Measurements from ENCODE around the gene AQP6.
A peak's percentile ranks its signal among the peaks of the same experiment; 100 is the strongest.

Gene AQP6

GRCh38 chr12:50019524-50019923 lies 46.8 kb downstream of the AQP6 start:
- Histone ChIP-seq H3K27me3 (ENCODE audit: insufficient read depth, low read depth, severe bottlenecking) (no peaks in the 10 kb centered on the region), H3K36me3 (peaks cover 64% of the 10 kb centered on the region), H3K27ac (no peak overlapping the region), H3K9me3 (ENCODE audit: severe bottlenecking) (no peaks in the 10 kb centered on the region), H3K4me3 (ENCODE audit: low read depth, low read length) (no peak overlapping the region)
- no peak for DNase-seq
- no peak for TF ChIP-seq CTCF (IDR thresholded peaks at IDR 0.05; ENCODE audit: low read depth, low read length)

DNA sequence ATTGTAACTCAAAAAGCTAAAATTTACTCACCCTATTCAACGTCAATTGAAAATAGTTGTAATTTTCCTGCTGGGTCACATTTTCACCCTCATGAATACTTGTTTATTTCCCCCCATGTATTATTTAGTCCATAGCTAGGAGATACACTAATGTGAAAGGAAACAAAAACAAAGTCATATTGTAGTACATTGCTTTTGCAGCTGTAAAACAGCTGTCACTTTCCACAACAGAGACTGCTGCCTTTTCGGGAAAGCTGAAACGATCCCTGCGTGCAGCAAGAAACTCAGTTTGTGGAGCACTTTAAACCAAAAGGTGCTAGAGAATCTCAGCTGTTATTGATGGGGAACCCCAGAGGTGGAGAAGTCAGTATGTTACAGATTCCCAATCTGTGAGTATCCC lies 48.3 kb downstream of the AQP6 start:
- Histone ChIP-seq H3K36me3 (peaks cover 52% of the 10 kb centered on the region), H3K27ac (no peak overlapping the region), H3K4me3 (ENCODE audit: low read depth, low read length) (no peak overlapping the region), H3K27me3 (ENCODE audit: insufficient read depth, low read depth, severe bottlenecking) (no peaks in the 10 kb centered on the region), H3K9me3 (ENCODE audit: severe bottlenecking) (no peaks in the 10 kb centered on the region)
- no peak for DNase-seq
- TF ChIP-seq CTCF (IDR thresholded peaks at IDR 0.05; ENCODE audit: low read depth, low read length), result no peak

- TF ChIP-seq CTCF (IDR thresholded peaks at IDR 0.05; ENCODE audit: low read depth, low read length), result no peak
- no peaks in the 10 kb centered on the region for H3K9me3 ChIP-seq (ENCODE audit: severe bottlenecking)
- no peak for DNase-seq
- H3K27me3 ChIP-seq (ENCODE audit: insufficient read depth, low read depth, severe bottlenecking), result no peaks in the 10 kb centered on the region
- H3K4me3 ChIP-seq (ENCODE audit: low read depth, low read length), result no peak overlapping the region
- peaks cover 36% of the 10 kb centered on the region for H3K36me3 ChIP-seq
- H3K27ac ChIP-seq, result no peak overlapping the region
These were observed 50.2 kb downstream of the AQP6 start for GRCh38 chr12:50022903-50023302.

DNA sequence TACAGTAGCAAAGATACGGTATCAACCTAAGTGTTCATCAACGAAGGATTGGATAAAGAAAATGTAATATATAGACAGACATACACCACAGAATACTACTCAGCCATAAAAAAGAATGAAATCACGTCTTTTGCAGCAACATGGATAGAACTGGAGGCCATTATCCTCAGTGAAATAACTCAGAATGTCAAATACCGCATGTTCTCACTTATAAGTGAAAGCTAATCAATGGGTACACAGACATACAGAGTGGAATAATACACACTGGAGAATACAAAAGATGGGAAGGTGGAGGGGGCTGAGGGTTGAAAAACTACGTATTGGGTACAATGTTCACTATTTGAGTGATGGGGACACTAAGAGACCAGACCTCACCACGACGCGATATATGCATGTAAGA lies 51.5 kb downstream of the AQP6 start:
- Histone ChIP-seq H3K4me3 (ENCODE audit: low read depth, low read length) (peak overlapping the region; percentile 56), H3K36me3 (peaks cover 33% of the 10 kb centered on the region), H3K27me3 (ENCODE audit: insufficient read depth, low read depth, severe bottlenecking) (no peaks in the 10 kb centered on the region), H3K27ac (peak overlapping the region; percentile 96), H3K9me3 (ENCODE audit: severe bottlenecking) (no peaks in the 10 kb centered on the region)
- no peak for TF ChIP-seq CTCF (IDR thresholded peaks at IDR 0.05; ENCODE audit: low read depth, low read length)
- no peak for DNase-seq

DNA sequence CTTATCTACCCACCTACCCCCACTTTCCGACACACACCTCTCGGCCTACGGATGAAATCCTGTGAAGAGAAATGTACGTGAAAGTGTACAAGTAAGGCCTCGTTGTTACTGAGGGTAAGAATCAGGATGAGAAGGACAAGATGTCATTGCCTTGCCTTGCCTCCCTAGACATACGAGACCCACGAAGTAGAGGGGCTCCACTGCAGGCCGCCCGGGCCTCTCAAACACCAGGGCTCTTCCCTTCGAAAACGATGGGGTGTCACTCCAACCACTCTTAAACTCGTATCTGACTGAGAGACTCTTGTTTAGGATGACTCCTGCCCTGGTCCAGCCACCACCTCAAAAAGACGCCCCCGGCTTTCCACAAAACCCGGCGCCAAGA lies 52.0 kb downstream of the AQP6 start:
- H3K9me3 ChIP-seq (ENCODE audit: severe bottlenecking), result no peaks in the 10 kb centered on the region

More for the DNA sequence above, 52.0 kb downstream of the AQP6 start:
- peak overlapping the region; percentile 96 for H3K27ac ChIP-seq
- H3K4me3 ChIP-seq (ENCODE audit: low read depth, low read length), result peak overlapping the region; percentile 56
- peaks cover 31% of the 10 kb centered on the region for H3K36me3 ChIP-seq
- no peaks in the 10 kb centered on the region for H3K27me3 ChIP-seq (ENCODE audit: insufficient read depth, low read depth, severe bottlenecking)
- no peak for TF ChIP-seq CTCF (IDR thresholded peaks at IDR 0.05; ENCODE audit: low read depth, low read length)
- peak; percentile 17 for DNase-seq

Measured in WERI-Rb-1 (cell line).